K562 (cell line): Measurements from ENCODE around the gene APBA2. TPM values are rescaled to one million over a fixed set of nuclear protein-coding genes. Genes with fewer than 3 reads are reported as not detected.

Experiments
- ATAC-seq: fragments of 200-7000 bp; cut with Tn5 transposase; 3 replicates; pipeline ENCODE4 v1.9.1; 2020; ENCODE audit warnings: moderate library complexity
- BruUV-seq: library from RNA; stranded (reverse); fragments of 400-500 nt; replicated peaks from 2 replicates; lab custom pipeline; 2021; lab: Mats Ljungman, UMichigan
- CTCF ChIA-PET: fragments of 300-600 bp; formaldehyde crosslinking; extraction: SDS; loops from one replicate; lab custom pipeline; 2021; ENCODE audit warnings: low intra/inter-chr PET ratio; lab: Yijun Ruan, JAX
- POLR2A ChIA-PET: fragments of 300-600, 350-650 bp; sonication (Branson Sonifier 250); formaldehyde crosslinking; extraction: SDS; loops from one replicate; lab custom pipeline; 2021; ENCODE audit warnings: antibody characterized with exemption, inconsistent platforms; lab: Yijun Ruan, JAX
- DNase-seq, 4 experiments: peaks; one replicate each; pipeline versions ENCODE4 v3.0.0 to v3.0.0-alpha.2; 2011 to 2018; ENCODE audit warnings: low spot score in 3 of 4, mixed read lengths in 3 of 4; ENCODE audit errors: extremely low read depth in 1 of 4
- FAIRE-seq: peaks from 2 replicates; lab custom pipeline; 2011; peaks lifted over from hg19 to GRCh38; lab: Jason Lieb, UNC
- H2AFZ ChIP-seq: 2 replicates; pipeline ENCODE4 v1.6.0; 2011; ENCODE audit warnings: low read depth, low read length, control low read depth, inconsistent platforms
- H3K27ac ChIP-seq: fragments of 200-600 bp; 3 replicates; pipeline ENCODE4 v1.8.0; 2011; ENCODE audit warnings: low read depth, mild to moderate bottlenecking, control low read depth, inconsistent platforms, low read length, moderate library complexity, mixed read lengths; ENCODE audit errors: extremely low read depth
- H3K27me3 ChIP-seq, 2 experiments: fragments of 300-600 bp in 1 of 2; 2 replicates in 1 of 2; 3 replicates in 1 of 2; pipeline versions ENCODE4 v1.6.0 to v1.8.0; 2011; ENCODE audit warnings: inconsistent platforms in 2 of 2, low read length in 2 of 2, mild to moderate bottlenecking in 1 of 2, mixed read lengths in 1 of 2, moderate library complexity in 1 of 2; ENCODE audit not compliant: control insufficient read depth in 2 of 2, insufficient read depth in 2 of 2
- H3K36me3 ChIP-seq: fragments of 300-600 bp; 3 replicates; pipeline ENCODE4 v1.8.0; 2011; ENCODE audit warnings: mild to moderate bottlenecking, low read length, inconsistent platforms; ENCODE audit not compliant: control insufficient read depth, insufficient read depth
- H3K4me1 ChIP-seq, 2 experiments: fragments of 200-600 bp in 1 of 2; replicated peaks in 1 of 2; 2 replicates in 1 of 2; 3 replicates in 1 of 2; pipeline versions ENCODE4 v1.5.1 to v1.8.0; 2011; ENCODE audit warnings: inconsistent platforms in 2 of 2, low read length in 2 of 2, mild to moderate bottlenecking in 1 of 2, mixed read lengths in 1 of 2, moderate library complexity in 1 of 2; ENCODE audit not compliant: control insufficient read depth in 2 of 2, insufficient read depth in 2 of 2
- H3K4me2 ChIP-seq: 2 replicates; pipeline ENCODE4 v1.6.1; 2011; ENCODE audit warnings: low read length, control low read depth, inconsistent platforms, mixed read lengths; ENCODE audit not compliant: insufficient read depth
- H3K4me3 ChIP-seq: fragments of 200-600 bp; sonication (generic), shearing (Covaris generic); 2 replicates; pipeline ENCODE4 v1.5.1; 2016; ENCODE audit warnings: control low read depth, inconsistent platforms
- H3K79me2 ChIP-seq: fragments of 200-600 bp; 3 replicates; pipeline ENCODE4 v1.8.0; 2011; ENCODE audit warnings: low read length, inconsistent platforms; ENCODE audit not compliant: control insufficient read depth, insufficient read depth
- H3K9ac ChIP-seq, 2 experiments: 2 replicates each; pipeline versions ENCODE4 v1.6.0 to v1.6.1; 2011; ENCODE audit warnings: low read depth in 2 of 2, low read length in 2 of 2, control low read depth in 1 of 2, inconsistent platforms in 1 of 2, mild to moderate bottlenecking in 1 of 2, mixed read lengths in 1 of 2; ENCODE audit not compliant: insufficient read depth in 1 of 2
- H3K9me1 ChIP-seq: one replicate; pipeline ENCODE4 v1.6.0; 2011; ENCODE audit warnings: inconsistent platforms, mild to moderate bottlenecking, low read length, moderate library complexity; ENCODE audit not compliant: control insufficient read depth, insufficient read depth
- H3K9me3 ChIP-seq: replicated peaks from 2 replicates; pipeline ENCODE4 v1.5.1; 2011; ENCODE audit warnings: low read depth, low read length, inconsistent platforms; ENCODE audit not compliant: control insufficient read depth, insufficient read depth
- H4K20me1 ChIP-seq: replicated peaks from 2 replicates; pipeline ENCODE4 v1.6.1; 2011; ENCODE audit warnings: low read length, inconsistent platforms, mixed read lengths; ENCODE audit not compliant: control insufficient read depth, insufficient read depth
- HSF4 ChIP-seq: fragments of 250-450 bp; sonication (Bioruptor Pico); IDR thresholded peaks from 2 replicates; pipeline ENCODE4 v2.1.2; 2022; ENCODE audit warnings: mild to moderate bottlenecking, moderate library complexity, borderline replicate concordance
- ILK ChIP-seq: fragments of 450-650 bp; IDR thresholded peaks from 2 replicates; pipeline ENCODE4 v1.6.1; 2016; ENCODE audit warnings: missing genetic modification characterization, low read depth, mild to moderate bottlenecking, missing compliant biosample characterization, moderate library complexity, borderline replicate concordance
- JUNB ChIP-seq: fragments of 450-650 bp; formaldehyde crosslinking; conservative IDR thresholded peaks from 2 replicates; pipeline ENCODE4 v1.4.0; 2020; ENCODE audit warnings: mild to moderate bottlenecking
- MCM5 ChIP-seq: fragments of 450-650 bp; IDR thresholded peaks from 2 replicates; pipeline ENCODE4 v1.6.1; 2016; ENCODE audit warnings: low read depth
- RHOXF2B ChIP-seq: fragments of 250-450 bp; sonication (Bioruptor Pico); conservative IDR thresholded peaks from 2 replicates; pipeline ENCODE4 v1.5.1; 2021
- U2AF2 ChIP-seq: fragments of 200-400 bp; formaldehyde crosslinking; optimal IDR thresholded peaks from 2 replicates; pipeline ENCODE3; 2017; ENCODE audit warnings: low read depth, mild to moderate bottlenecking, low read length
- WGBS: fragments of 100-300 bp; shearing (Covaris generic); methylation state at CpG from one replicate; pipeline ENCODE4 v1.1.6; 2016; ENCODE audit warnings: low coverage, mixed read lengths; ENCODE audit not compliant: insufficient coverage; ENCODE audit errors: missing lambda C conversion rate; 5-methylcytosine and 5-hydroxymethylcytosine counted together
- in situ Hi-C: fragments of 300-500 bp; cut with MboI; formaldehyde crosslinking; loops from 4 replicates; pipeline ENCODE4 v1.15.0; 2018; ENCODE audit warnings: inconsistent platforms, mixed read lengths
- intact Hi-C: fragments of 100-400 bp; cut with micrococcal nuclease; formaldehyde crosslinking; loops from 2 replicates; pipeline ENCODE4 v1.14.2; 2022
- polyA plus RNA-seq, 8 experiments: library from polyadenylated mRNA; depleted of rRNA in 4 of 8; stranded (reverse) in 5 of 8; unstranded in 3 of 8; fragments of >200 nt; fragmentation: Nextera tagmentation in 2 of 8; fragmentation: Illumina TruSeq in 1 of 8; extraction: Ambion mirVana in 2 of 8; extraction: Trizol in 1 of 8; gene quantifications; 2 replicates each; pipeline versions ENCODE4 v1.2.1 to v1.2.3, GENCODE V29; 2011 to 2014; ENCODE audit warnings: inconsistent platforms in 1 of 8, missing spikeins in 1 of 8
- total RNA-seq, 7 experiments: library from RNA; depleted of rRNA in 6 of 7; stranded (reverse); fragments of >200 nt in 6 of 7; fragmentation: Illumina TruSeq in 2 of 7; extraction: Trizol in 2 of 7; gene quantifications; 2 replicates each; pipeline versions ENCODE4 v1.2.1 to v1.2.3, GENCODE V29; 2011 to 2021; ENCODE audit warnings: low replicate concordance in 1 of 7
- TF ChIP-seq, protein P1 (sequence below): sonication (generic); formaldehyde crosslinking; IDR thresholded peaks from 2 replicates; pipeline ENCODE4 v1.8.0; 2022; ENCODE audit warnings: mild to moderate bottlenecking, missing genetic modification reagents

Gene APBA2
- total and polyA plus RNA-seq, 9 of the 15 experiments (the other 6 are each of a cell fraction or from before 2014, with no cell fraction given) = 0.24 to 40.9 (median 25.2) TPM

DNA sequence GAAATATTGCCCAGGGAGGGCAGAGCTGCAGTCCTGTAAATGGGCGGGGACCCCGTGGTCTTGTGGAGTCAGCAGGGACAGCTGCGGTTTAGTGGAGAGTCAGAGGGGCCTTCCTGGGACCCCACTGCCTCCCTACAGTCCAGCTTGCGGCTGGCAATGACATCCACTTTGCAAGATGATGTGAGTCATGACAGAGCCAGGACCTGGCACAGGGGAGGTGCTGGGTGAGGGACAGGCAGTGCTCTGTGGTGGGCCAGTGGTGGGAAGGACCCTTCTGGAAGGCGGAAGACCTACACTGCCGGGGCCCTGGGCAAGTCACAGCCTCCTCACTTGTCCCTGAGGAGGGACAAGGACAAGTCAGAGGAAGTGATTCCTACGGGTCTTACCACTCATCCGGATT lies 17.8 kb downstream of the APBA2 start:
- H4K20me1 ChIP-seq = no peaks in the 10 kb centered on the region
- intact Hi-C loops (no loop called here), in situ Hi-C loops (no loop called here)
- no peaks in the 10 kb centered on the region for H3K27me3 ChIP-seq
- no peaks in the 10 kb centered on the region for H3K9me3 ChIP-seq
- no peak overlapping the region for H3K4me3 ChIP-seq
- H3K36me3 ChIP-seq = no peaks in the 10 kb centered on the region
- DNase-seq (no peak), ATAC-seq (0 out of 3 replicates have a peak, but pooled peaks have one; percentile 2), FAIRE-seq (no peak)
- peak overlapping the region; percentile 71 for H3K27ac ChIP-seq
- peak overlapping the region; percentile 25; the same call in 1 of the 2 replicates for H3K4me2 ChIP-seq
- POLR2A ChIA-PET = interaction anchor here (0.7 to 2.3 kb wide), 2 partner anchors 8 to 12 kb away, joined by 5 to 11 read pairs; no protein-coding TSS in a partner anchor
- peak overlapping the region; percentile 43 to 69; a peak in 3 of 4 replicates for H3K9ac ChIP-seq
- H2AFZ ChIP-seq = no peak overlapping the region; the same call in 1 of the 2 replicates
- peaks cover 47 to 59% of the 10 kb centered on the region in 2 experiments for H3K4me1 ChIP-seq
- BruUV-seq = no TSS peak
- no peaks in the 10 kb centered on the region for H3K9me1 ChIP-seq
- TF ChIP-seq, protein P1, sequence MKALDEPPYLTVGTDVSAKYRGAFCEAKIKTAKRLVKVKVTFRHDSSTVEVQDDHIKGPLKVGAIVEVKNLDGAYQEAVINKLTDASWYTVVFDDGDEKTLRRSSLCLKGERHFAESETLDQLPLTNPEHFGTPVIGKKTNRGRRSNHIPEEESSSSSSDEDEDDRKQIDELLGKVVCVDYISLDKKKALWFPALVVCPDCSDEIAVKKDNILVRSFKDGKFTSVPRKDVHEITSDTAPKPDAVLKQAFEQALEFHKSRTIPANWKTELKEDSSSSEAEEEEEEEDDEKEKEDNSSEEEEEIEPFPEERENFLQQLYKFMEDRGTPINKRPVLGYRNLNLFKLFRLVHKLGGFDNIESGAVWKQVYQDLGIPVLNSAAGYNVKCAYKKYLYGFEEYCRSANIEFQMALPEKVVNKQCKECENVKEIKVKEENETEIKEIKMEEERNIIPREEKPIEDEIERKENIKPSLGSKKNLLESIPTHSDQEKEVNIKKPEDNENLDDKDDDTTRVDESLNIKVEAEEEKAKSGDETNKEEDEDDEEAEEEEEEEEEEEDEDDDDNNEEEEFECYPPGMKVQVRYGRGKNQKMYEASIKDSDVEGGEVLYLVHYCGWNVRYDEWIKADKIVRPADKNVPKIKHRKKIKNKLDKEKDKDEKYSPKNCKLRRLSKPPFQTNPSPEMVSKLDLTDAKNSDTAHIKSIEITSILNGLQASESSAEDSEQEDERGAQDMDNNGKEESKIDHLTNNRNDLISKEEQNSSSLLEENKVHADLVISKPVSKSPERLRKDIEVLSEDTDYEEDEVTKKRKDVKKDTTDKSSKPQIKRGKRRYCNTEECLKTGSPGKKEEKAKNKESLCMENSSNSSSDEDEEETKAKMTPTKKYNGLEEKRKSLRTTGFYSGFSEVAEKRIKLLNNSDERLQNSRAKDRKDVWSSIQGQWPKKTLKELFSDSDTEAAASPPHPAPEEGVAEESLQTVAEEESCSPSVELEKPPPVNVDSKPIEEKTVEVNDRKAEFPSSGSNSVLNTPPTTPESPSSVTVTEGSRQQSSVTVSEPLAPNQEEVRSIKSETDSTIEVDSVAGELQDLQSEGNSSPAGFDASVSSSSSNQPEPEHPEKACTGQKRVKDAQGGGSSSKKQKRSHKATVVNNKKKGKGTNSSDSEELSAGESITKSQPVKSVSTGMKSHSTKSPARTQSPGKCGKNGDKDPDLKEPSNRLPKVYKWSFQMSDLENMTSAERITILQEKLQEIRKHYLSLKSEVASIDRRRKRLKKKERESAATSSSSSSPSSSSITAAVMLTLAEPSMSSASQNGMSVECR (CRISPR knock-in tag) = no peak
- TF ChIP-seq MCM5 (no peak), HSF4 (CRISPR knock-in tag) (no peak), ILK (no peak), JUNB (CRISPR knock-in tag) (no peak), U2AF2 (no peak), RHOXF2B (CRISPR knock-in tag) (no peak)
- TF ChIP-seq, all 486 proteins: peak for 0
- peaks cover 93% of the 10 kb centered on the region for H3K79me2 ChIP-seq
- CTCF ChIA-PET = no interaction called here
- WGBS = 65% methylated on average over 6 of the region's 8 CpGs
